H9 (cell line): ENCODE measurements around the gene LIN7C. TPM values are rescaled to one million over a fixed set of nuclear protein-coding genes. Genes with fewer than 3 reads are reported as not detected.

Source experiments
- DNase-seq: peaks from one replicate; pipeline ENCODE4 v3.0.0-alpha.2; 2017
- H2AFZ ChIP-seq: one replicate; pipeline ENCODE4 v1.6.1; 2013; ENCODE audit warnings: mild to moderate bottlenecking, low read length, control low read depth, moderate library complexity
- H2AK5ac ChIP-seq: 2 replicates; pipeline ENCODE4 v1.6.1; 2013; ENCODE audit warnings: low read length, control low read depth, mixed read lengths; ENCODE audit not compliant: insufficient read length
- H2BK120ac ChIP-seq: one replicate; pipeline ENCODE4 v1.6.1; 2013; ENCODE audit warnings: low read depth, mild to moderate bottlenecking, low read length, control low read depth, inconsistent platforms; ENCODE audit not compliant: poor library complexity, severe bottlenecking
- H2BK12ac ChIP-seq: 2 replicates; pipeline ENCODE4 v1.6.1; 2013; ENCODE audit warnings: low read length, control low read depth, mixed read lengths, low read depth; ENCODE audit not compliant: insufficient read length
- H2BK15ac ChIP-seq: 2 replicates; pipeline ENCODE4 v1.6.1; 2013; ENCODE audit warnings: low read depth, low read length, control low read depth
- H2BK20ac ChIP-seq: one replicate; pipeline ENCODE4 v1.6.1; 2013; ENCODE audit warnings: low read depth, mild to moderate bottlenecking, low read length, control low read depth, inconsistent platforms; ENCODE audit not compliant: poor library complexity, severe bottlenecking
- H2BK5ac ChIP-seq: 2 replicates; pipeline ENCODE4 v1.6.1; 2013; ENCODE audit warnings: low read length, control low read depth, mixed read lengths; ENCODE audit not compliant: insufficient read length
- H3K14ac ChIP-seq: 2 replicates; pipeline ENCODE4 v1.6.1; 2013; ENCODE audit warnings: low read length, control low read depth; ENCODE audit not compliant: insufficient read depth
- H3K18ac ChIP-seq: 2 replicates; pipeline ENCODE4 v1.6.1; 2013; ENCODE audit warnings: low read depth, mild to moderate bottlenecking, mixed read lengths, low read length, control low read depth; ENCODE audit not compliant: insufficient read length
- H3K23ac ChIP-seq: 2 replicates; pipeline ENCODE4 v1.6.1; 2013; ENCODE audit warnings: low read length, control low read depth, mixed read lengths, low read depth; ENCODE audit not compliant: insufficient read length
- H3K23me2 ChIP-seq: 2 replicates; pipeline ENCODE4 v1.6.1; 2013; ENCODE audit warnings: low read depth, mild to moderate bottlenecking, mixed read lengths, low read length, control low read depth; ENCODE audit not compliant: insufficient read length, poor library complexity, severe bottlenecking
- H3K27ac ChIP-seq: 2 replicates; pipeline ENCODE4 v1.5.1; 2013; ENCODE audit warnings: low read length, control low read depth, mixed read lengths, low read depth; ENCODE audit not compliant: insufficient read length
- H3K27me3 ChIP-seq: 2 replicates; pipeline ENCODE4 v1.6.1; 2013; ENCODE audit warnings: low read length, control low read depth, inconsistent platforms; ENCODE audit not compliant: insufficient read depth
- H3K4ac ChIP-seq: 2 replicates; pipeline ENCODE4 v1.6.1; 2013; ENCODE audit warnings: low read depth, mild to moderate bottlenecking, control low read depth, inconsistent platforms, low read length, moderate library complexity
- H3K4me1 ChIP-seq: 2 replicates; pipeline ENCODE4 v1.6.1; 2013; ENCODE audit warnings: low read length, control low read depth, inconsistent platforms; ENCODE audit not compliant: insufficient read depth
- H3K4me2 ChIP-seq: 2 replicates; pipeline ENCODE4 v1.6.1; 2013; ENCODE audit warnings: low read length, control low read depth, mixed read lengths; ENCODE audit not compliant: insufficient read length, insufficient read depth
- H3K56ac ChIP-seq: 2 replicates; pipeline ENCODE4 v1.6.1; 2013; ENCODE audit warnings: low read depth, mild to moderate bottlenecking, mixed read lengths, low read length, control low read depth; ENCODE audit not compliant: insufficient read length
- H3K79me1 ChIP-seq: 2 replicates; pipeline ENCODE4 v1.6.1; 2013; ENCODE audit warnings: low read depth, mild to moderate bottlenecking, moderate library complexity, low read length, control low read depth, inconsistent platforms; ENCODE audit not compliant: insufficient read depth, poor library complexity, severe bottlenecking
- H3K79me2 ChIP-seq: 2 replicates; pipeline ENCODE4 v1.6.1; 2013; ENCODE audit warnings: low read length, control low read depth, inconsistent platforms; ENCODE audit not compliant: insufficient read depth
- H3K9ac ChIP-seq: 2 replicates; pipeline ENCODE4 v1.6.1; 2013; ENCODE audit warnings: low read length, control low read depth, mixed read lengths; ENCODE audit not compliant: insufficient read length; ENCODE audit errors: extremely low read depth
- H3K9me3 ChIP-seq: one replicate; pipeline ENCODE4 v1.6.1; 2013; ENCODE audit warnings: low read depth, low read length, inconsistent platforms; ENCODE audit not compliant: control insufficient read depth
- H3T11ph ChIP-seq: one replicate; pipeline ENCODE4 v1.6.1; 2013; ENCODE audit warnings: mild to moderate bottlenecking, low read length, control low read depth, inconsistent platforms
- H4K20me1 ChIP-seq: one replicate; pipeline ENCODE4 v1.6.1; 2013; ENCODE audit not compliant: control insufficient read depth, insufficient read length, insufficient read depth
- H4K5ac ChIP-seq: 2 replicates; pipeline ENCODE4 v1.6.1; 2013; ENCODE audit warnings: low read depth, mild to moderate bottlenecking, mixed read lengths, low read length, control low read depth; ENCODE audit not compliant: insufficient read length
- H4K8ac ChIP-seq: replicated peaks from 2 replicates; pipeline ENCODE4 v1.6.1; 2013; ENCODE audit warnings: low read length, control low read depth, mixed read lengths, low read depth; ENCODE audit not compliant: insufficient read length
- H4K91ac ChIP-seq: 2 replicates; pipeline ENCODE4 v1.6.1; 2013; ENCODE audit warnings: low read depth, mild to moderate bottlenecking, moderate library complexity, mixed read lengths, low read length, control low read depth; ENCODE audit not compliant: insufficient read length
- H3K27ac Mint-ChIP-seq, 3 experiments: 2 replicates in 2 of 3; 3 replicates in 1 of 3; pipeline ENCODE4 v1.8.0; 2020 to 2021; ENCODE audit warnings: mixed read lengths in 3 of 3, mild to moderate bottlenecking in 1 of 3, moderate library complexity in 1 of 3
- H3K27me3 Mint-ChIP-seq: 2 replicates; pipeline ENCODE4 v1.8.0; 2021; ENCODE audit warnings: low read depth, mild to moderate bottlenecking, moderate library complexity, mixed read lengths
- H3K36me3 Mint-ChIP-seq, 3 experiments: 2 replicates in 2 of 3; 3 replicates in 1 of 3; pipeline ENCODE4 v1.8.0; 2020 to 2021; ENCODE audit warnings: low read depth in 3 of 3, mixed read lengths in 3 of 3; ENCODE audit not compliant: insufficient read depth in 1 of 3
- H3K4me1 Mint-ChIP-seq, 2 experiments: 2 replicates each; pipeline ENCODE4 v1.8.0; 2020; ENCODE audit warnings: mixed read lengths in 2 of 2
- H3K4me3 Mint-ChIP-seq, 2 experiments: 2 replicates in 1 of 2; 3 replicates in 1 of 2; pipeline ENCODE4 v1.8.0; 2020 to 2021; ENCODE audit warnings: mild to moderate bottlenecking in 2 of 2, mixed read lengths in 2 of 2, moderate library complexity in 1 of 2
- H3K9me3 Mint-ChIP-seq, 2 experiments: 2 replicates in 1 of 2; 3 replicates in 1 of 2; pipeline ENCODE4 v1.8.0; 2020; ENCODE audit warnings: mild to moderate bottlenecking in 2 of 2, mixed read lengths in 2 of 2, moderate library complexity in 1 of 2
- WGBS: extraction: QIAGEN DNeasy Blood & Tissue Kit; methylation state at CpG from one replicate; pipeline ENCODE4 v1.1.7; 2013; ENCODE audit warnings: missing lambda C conversion rate, low lambda C conversion rate, mixed read lengths; ENCODE audit not compliant: insufficient read length; ENCODE audit errors: extremely low coverage; 5-methylcytosine and 5-hydroxymethylcytosine counted together
- total RNA-seq: library from RNA; stranded (reverse); gene quantifications from 2 replicates; pipeline ENCODE4 v1.2.1, GENCODE V29; 2021
- TF ChIP-seq, protein P1 (sequence below): fragments of 200-600 bp; sonication (generic); conservative IDR thresholded peaks from 3 replicates; pipeline ENCODE4 v1.8.0; 2021; ENCODE audit warnings: antibody characterized with exemption, mild to moderate bottlenecking

Gene LIN7C
- total RNA-seq, 1 experiment from 2014 or later = 40.0 TPM

GRCh38 chr11:27447288-27448183, 59.0 kb downstream of the LIN7C start:
- Histone ChIP-seq H3K18ac (no peak overlapping the region), H2BK12ac (no peak overlapping the region), H2BK5ac (no peak overlapping the region), H3T11ph (no peak overlapping the region), H2BK15ac (no peak overlapping the region), H3K23ac (no peak overlapping the region), H3K23me2 (peaks cover 3% of the 10 kb centered on the region), H4K5ac (no peak overlapping the region), H4K8ac (no peak overlapping the region), H2AK5ac (no peak overlapping the region), H3K27ac (no peak overlapping the region), H2AFZ (no peak overlapping the region), H4K20me1 (no peaks in the 10 kb centered on the region), H3K4ac (no peak overlapping the region), H2BK120ac (no peak overlapping the region), H4K91ac (no peak overlapping the region), H3K27me3 (no peaks in the 10 kb centered on the region), H3K14ac (no peak overlapping the region), H3K9ac (no peak overlapping the region), H3K4me2 (no peak overlapping the region), H3K56ac (no peak overlapping the region), H3K79me1 (peaks cover 4% of the 10 kb centered on the region), H2BK20ac (no peak overlapping the region), H3K9me3 (no peaks in the 10 kb centered on the region), H3K79me2 (peaks cover 12% of the 10 kb centered on the region; the same call in 1 of the 2 replicates), H3K4me1 (peaks cover 11% of the 10 kb centered on the region)
- Mint-ChIP-seq H3K27ac (no peak overlapping the region), H3K9me3 (no peaks in the 10 kb centered on the region; a peak in 1 of 5 replicates), H3K27me3 (no peaks in the 10 kb centered on the region), H3K4me1 (peaks cover 61% of the 10 kb centered on the region in 2 experiments), H3K36me3 (peaks cover 0 to 19% (median 10%) of the 10 kb centered on the region in 3 experiments; a peak in 4 of 7 replicates), H3K4me3 (no peak overlapping the region)
- DNase-seq = no peak
- WGBS = no CpG with 5 or more reads among the region's 5 CpGs
- TF ChIP-seq, protein P1, sequence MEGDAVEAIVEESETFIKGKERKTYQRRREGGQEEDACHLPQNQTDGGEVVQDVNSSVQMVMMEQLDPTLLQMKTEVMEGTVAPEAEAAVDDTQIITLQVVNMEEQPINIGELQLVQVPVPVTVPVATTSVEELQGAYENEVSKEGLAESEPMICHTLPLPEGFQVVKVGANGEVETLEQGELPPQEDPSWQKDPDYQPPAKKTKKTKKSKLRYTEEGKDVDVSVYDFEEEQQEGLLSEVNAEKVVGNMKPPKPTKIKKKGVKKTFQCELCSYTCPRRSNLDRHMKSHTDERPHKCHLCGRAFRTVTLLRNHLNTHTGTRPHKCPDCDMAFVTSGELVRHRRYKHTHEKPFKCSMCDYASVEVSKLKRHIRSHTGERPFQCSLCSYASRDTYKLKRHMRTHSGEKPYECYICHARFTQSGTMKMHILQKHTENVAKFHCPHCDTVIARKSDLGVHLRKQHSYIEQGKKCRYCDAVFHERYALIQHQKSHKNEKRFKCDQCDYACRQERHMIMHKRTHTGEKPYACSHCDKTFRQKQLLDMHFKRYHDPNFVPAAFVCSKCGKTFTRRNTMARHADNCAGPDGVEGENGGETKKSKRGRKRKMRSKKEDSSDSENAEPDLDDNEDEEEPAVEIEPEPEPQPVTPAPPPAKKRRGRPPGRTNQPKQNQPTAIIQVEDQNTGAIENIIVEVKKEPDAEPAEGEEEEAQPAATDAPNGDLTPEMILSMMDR = no peak
